H1 (cell line): ENCODE measurements around the gene NIPAL3.

Experiments used
- EP300 ChIP-seq, 2 experiments: IDR thresholded peaks; 1 replicate in 1 of 2; 2 replicates in 1 of 2; pipeline ENCODE4 v1.6.1; 2011 to 2012; ENCODE audit warnings: low read depth in 2 of 2, low read length in 2 of 2, mild to moderate bottlenecking in 2 of 2, borderline replicate concordance in 1 of 2, inconsistent platforms in 1 of 2, moderate library complexity in 1 of 2
- POLR2AphosphoS5 ChIP-seq: IDR thresholded peaks from 2 replicates; pipeline ENCODE4 v1.6.1; 2011; ENCODE audit warnings: low read depth, low read length
- TF ChIP-seq, protein P1 (sequence below), 3 experiments: IDR thresholded peaks; 1 replicate in 2 of 3; 2 replicates in 1 of 3; pipeline versions ENCODE4 v1.5.1 to v1.6.1; 2011; ENCODE audit warnings: low read length in 3 of 3, mild to moderate bottlenecking in 3 of 3, inconsistent platforms in 2 of 3, low read depth in 1 of 3, moderate library complexity in 1 of 3; ENCODE audit not compliant: insufficient read depth in 1 of 3; ENCODE audit errors: control extremely low read depth in 1 of 3

DNA sequence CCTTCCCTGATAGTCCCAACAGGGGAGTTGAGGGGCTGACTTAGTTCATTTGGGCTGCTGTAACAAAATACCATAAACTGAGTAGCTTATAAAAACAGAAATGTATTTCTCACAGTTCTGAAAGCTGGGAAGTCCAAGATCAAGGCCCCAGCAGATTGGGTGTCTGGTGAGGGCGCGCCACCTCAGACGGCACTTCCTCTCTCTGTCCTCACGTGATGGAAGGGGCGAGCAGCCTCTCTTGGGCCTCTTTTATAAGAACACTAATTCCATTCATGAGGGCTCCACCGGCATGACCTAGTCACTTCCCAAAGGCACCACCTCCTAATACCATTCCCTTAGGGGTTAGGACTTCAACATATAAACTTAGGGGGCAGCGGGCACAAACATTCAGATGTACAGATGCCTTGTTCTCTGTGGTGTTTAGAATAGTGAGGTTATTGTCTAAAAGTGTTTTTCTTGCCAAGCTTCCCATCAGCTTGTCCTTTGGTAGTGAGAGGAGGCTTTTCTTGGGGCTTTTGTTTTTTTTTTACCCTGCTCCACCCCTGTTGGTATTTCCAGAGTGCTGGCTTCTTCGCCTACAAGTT lies 20.3 kb downstream of the NIPAL3 start:
- TF ChIP-seq EP300 (IDR thresholded peaks at IDR 0.05; ENCODE audit: borderline replicate concordance in 1 of 2, low read depth in 2 of 2, low read length in 2 of 2) (no peak), POLR2AphosphoS5 (no peak)
- TF ChIP-seq, protein P1, sequence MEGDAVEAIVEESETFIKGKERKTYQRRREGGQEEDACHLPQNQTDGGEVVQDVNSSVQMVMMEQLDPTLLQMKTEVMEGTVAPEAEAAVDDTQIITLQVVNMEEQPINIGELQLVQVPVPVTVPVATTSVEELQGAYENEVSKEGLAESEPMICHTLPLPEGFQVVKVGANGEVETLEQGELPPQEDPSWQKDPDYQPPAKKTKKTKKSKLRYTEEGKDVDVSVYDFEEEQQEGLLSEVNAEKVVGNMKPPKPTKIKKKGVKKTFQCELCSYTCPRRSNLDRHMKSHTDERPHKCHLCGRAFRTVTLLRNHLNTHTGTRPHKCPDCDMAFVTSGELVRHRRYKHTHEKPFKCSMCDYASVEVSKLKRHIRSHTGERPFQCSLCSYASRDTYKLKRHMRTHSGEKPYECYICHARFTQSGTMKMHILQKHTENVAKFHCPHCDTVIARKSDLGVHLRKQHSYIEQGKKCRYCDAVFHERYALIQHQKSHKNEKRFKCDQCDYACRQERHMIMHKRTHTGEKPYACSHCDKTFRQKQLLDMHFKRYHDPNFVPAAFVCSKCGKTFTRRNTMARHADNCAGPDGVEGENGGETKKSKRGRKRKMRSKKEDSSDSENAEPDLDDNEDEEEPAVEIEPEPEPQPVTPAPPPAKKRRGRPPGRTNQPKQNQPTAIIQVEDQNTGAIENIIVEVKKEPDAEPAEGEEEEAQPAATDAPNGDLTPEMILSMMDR (IDR thresholded peaks at IDR 0.05; ENCODE audit: control extremely low read depth in 1 of 3, insufficient read depth in 1 of 3, low read depth in 1 of 3, low read length in 3 of 3) = no peak
